ENCODE measurements around the gene USP5. TPM values are rescaled to one million over a fixed set of nuclear protein-coding genes. Genes with fewer than 3 reads are reported as not detected.
"Not testable (repeated sequence)": the region's sequence is repeated elsewhere in the genome, so short reads cannot be mapped to it uniquely, and the experiment has no call there.

Gene USP5
- total RNA-seq, 1 experiment from 2014 or later: 107 TPM

DNA sequence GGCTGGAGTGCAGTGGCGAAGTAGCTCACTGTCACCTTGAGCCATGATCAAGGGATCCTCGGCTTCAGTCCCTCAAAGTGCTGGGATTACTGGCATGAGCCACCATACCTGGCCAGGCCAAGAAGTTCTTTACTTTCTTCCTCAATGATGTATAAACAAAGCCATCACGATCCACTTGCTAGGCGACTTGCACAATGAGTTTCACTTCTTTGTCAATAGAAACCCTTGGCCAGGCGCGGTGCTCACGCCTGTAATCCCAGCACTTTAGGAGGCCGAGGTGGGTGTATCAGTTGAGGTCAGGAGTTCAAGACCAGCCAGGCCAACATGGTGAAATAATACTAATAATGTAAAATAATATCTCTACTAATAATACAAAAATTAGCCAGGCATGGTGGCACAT lies 35.5 kb downstream of the USP5 start:
- no peaks in the 10 kb centered on the region for H3K27me3 ChIP-seq (ENCODE audit: low read length)
- H3F3A ChIP-seq (ENCODE audit: low read length, unreplicated experiment): no peaks in the 10 kb centered on the region
- no peaks in the 10 kb centered on the region for H3K36me3 ChIP-seq (ENCODE audit: low read depth, low read length)
- no peaks in the 10 kb centered on the region for H4K20me1 ChIP-seq (ENCODE audit: low read length)
- H3K4me1 ChIP-seq (ENCODE audit: insufficient read depth, low read length): peaks cover 11% of the 10 kb centered on the region
- no peak overlapping the region for H3K4me3 ChIP-seq (ENCODE audit: low read length)
- no peak for DNase-seq
- H3K9me2 ChIP-seq (replicated peaks; ENCODE audit: low read length): no peaks in the 10 kb centered on the region
- CTCF ChIA-PET: no interaction called here
- no TSS peak for BruUV-seq (replicated peaks)
- intact Hi-C loops (cut with micrococcal nuclease): no loop called here
- POLR2A ChIA-PET (ENCODE audit: unreplicated experiment): interaction anchor here (0.6 kb wide), 1 partner anchor 179 kb away, joined by 4 read pairs; no protein-coding TSS in a partner anchor
- H3K9ac ChIP-seq (ENCODE audit: low read length): no peak overlapping the region
- ATAC-seq: no peak
- H2AFZ ChIP-seq (ENCODE audit: low read length): no peak overlapping the region
- H3K4me2 ChIP-seq (ENCODE audit: low read length): no peak overlapping the region
- H3K27ac ChIP-seq (ENCODE audit: low read length): no peak overlapping the region
- no peaks in the 10 kb centered on the region for H3K9me3 ChIP-seq (ENCODE audit: low read length)
- no peaks in the 10 kb centered on the region for H3K79me2 ChIP-seq (ENCODE audit: low read length)
- TF ChIP-seq EZH2phosphoT487 (IDR thresholded peaks at IDR 0.05; ENCODE audit: borderline replicate concordance, low read length) (no peak), EZH2 (IDR thresholded peaks at IDR 0.05; ENCODE audit: low read length, unreplicated experiment) (no peak)
- TF ChIP-seq, protein P1, sequence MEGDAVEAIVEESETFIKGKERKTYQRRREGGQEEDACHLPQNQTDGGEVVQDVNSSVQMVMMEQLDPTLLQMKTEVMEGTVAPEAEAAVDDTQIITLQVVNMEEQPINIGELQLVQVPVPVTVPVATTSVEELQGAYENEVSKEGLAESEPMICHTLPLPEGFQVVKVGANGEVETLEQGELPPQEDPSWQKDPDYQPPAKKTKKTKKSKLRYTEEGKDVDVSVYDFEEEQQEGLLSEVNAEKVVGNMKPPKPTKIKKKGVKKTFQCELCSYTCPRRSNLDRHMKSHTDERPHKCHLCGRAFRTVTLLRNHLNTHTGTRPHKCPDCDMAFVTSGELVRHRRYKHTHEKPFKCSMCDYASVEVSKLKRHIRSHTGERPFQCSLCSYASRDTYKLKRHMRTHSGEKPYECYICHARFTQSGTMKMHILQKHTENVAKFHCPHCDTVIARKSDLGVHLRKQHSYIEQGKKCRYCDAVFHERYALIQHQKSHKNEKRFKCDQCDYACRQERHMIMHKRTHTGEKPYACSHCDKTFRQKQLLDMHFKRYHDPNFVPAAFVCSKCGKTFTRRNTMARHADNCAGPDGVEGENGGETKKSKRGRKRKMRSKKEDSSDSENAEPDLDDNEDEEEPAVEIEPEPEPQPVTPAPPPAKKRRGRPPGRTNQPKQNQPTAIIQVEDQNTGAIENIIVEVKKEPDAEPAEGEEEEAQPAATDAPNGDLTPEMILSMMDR (conservative IDR thresholded peaks at IDR 0.05; ENCODE audit: low read depth, low read length): no peak

DNA sequence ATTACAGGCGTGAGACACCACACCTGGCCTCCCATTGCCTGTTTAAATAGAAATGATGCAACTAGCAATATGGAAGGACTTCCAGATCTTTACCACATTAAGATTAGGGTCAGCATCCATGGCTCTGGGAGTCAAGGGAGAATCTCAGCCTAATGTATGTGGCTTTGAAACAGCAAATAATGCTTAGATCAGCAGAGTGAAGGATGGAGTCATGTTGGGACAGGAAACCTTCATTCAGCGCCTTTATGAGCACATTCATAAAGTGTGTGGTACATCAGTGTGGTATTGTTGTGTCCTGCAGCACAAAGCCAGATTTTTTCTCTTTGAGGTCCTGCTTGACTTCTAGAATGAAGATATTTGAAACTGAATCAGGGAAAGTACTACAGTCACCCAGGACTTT lies 36.4 kb downstream of the USP5 start:
- no peak overlapping the region for H3K27ac ChIP-seq (ENCODE audit: low read length)
- BruUV-seq (replicated peaks): no TSS peak
- peaks cover 11% of the 10 kb centered on the region for H3K4me1 ChIP-seq (ENCODE audit: insufficient read depth, low read length)

GRCh38 chr12:6888794-6889193 lies 36.8 kb downstream of the USP5 start:
- H3K4me3 ChIP-seq (ENCODE audit: low read length); intact Hi-C loops (cut with micrococcal nuclease); H3K9me2 ChIP-seq (replicated peaks; ENCODE audit: low read length); H3K9me3 ChIP-seq (ENCODE audit: low read length); H3K79me2 ChIP-seq (ENCODE audit: low read length); DNase-seq; POLR2A ChIA-PET (ENCODE audit: unreplicated experiment); H3F3A ChIP-seq (ENCODE audit: low read length, unreplicated experiment); H2AFZ ChIP-seq (ENCODE audit: low read length); H3K9ac ChIP-seq (ENCODE audit: low read length); H3K27ac ChIP-seq (ENCODE audit: low read length); H3K27me3 ChIP-seq (ENCODE audit: low read length); CTCF ChIA-PET; H3K36me3 ChIP-seq (ENCODE audit: low read depth, low read length); ATAC-seq; H4K20me1 ChIP-seq (ENCODE audit: low read length); BruUV-seq (replicated peaks); H3K4me2 ChIP-seq (ENCODE audit: low read length): not testable (repeated sequence)
- peaks cover 11% of the 10 kb centered on the region for H3K4me1 ChIP-seq (ENCODE audit: insufficient read depth, low read length)

More for the DNA sequence above, 36.4 kb downstream of the USP5 start:
- no peak for DNase-seq
- H3K27me3 ChIP-seq (ENCODE audit: low read length): no peaks in the 10 kb centered on the region
- ChIA-PET POLR2A (ENCODE audit: unreplicated experiment) (no interaction called here), CTCF (no interaction called here)
- H2AFZ ChIP-seq (ENCODE audit: low read length): no peak overlapping the region
- H3F3A ChIP-seq (ENCODE audit: low read length, unreplicated experiment): no peaks in the 10 kb centered on the region
- no peaks in the 10 kb centered on the region for H3K9me2 ChIP-seq (replicated peaks; ENCODE audit: low read length)
- intact Hi-C loops (cut with micrococcal nuclease): no loop called here
- no peak for ATAC-seq
- H3K36me3 ChIP-seq (ENCODE audit: low read depth, low read length): no peaks in the 10 kb centered on the region
- no peak overlapping the region for H3K9ac ChIP-seq (ENCODE audit: low read length)
- no peaks in the 10 kb centered on the region for H4K20me1 ChIP-seq (ENCODE audit: low read length)
- no peaks in the 10 kb centered on the region for H3K79me2 ChIP-seq (ENCODE audit: low read length)
- H3K4me2 ChIP-seq (ENCODE audit: low read length): no peak overlapping the region
- no peaks in the 10 kb centered on the region for H3K9me3 ChIP-seq (ENCODE audit: low read length)
- H3K4me3 ChIP-seq (ENCODE audit: low read length): no peak overlapping the region
- no peak for TF ChIP-seq EZH2phosphoT487 (IDR thresholded peaks at IDR 0.05; ENCODE audit: borderline replicate concordance, low read length)
- TF ChIP-seq, protein P1 (conservative IDR thresholded peaks at IDR 0.05; ENCODE audit: low read depth, low read length): no peak

DNA sequence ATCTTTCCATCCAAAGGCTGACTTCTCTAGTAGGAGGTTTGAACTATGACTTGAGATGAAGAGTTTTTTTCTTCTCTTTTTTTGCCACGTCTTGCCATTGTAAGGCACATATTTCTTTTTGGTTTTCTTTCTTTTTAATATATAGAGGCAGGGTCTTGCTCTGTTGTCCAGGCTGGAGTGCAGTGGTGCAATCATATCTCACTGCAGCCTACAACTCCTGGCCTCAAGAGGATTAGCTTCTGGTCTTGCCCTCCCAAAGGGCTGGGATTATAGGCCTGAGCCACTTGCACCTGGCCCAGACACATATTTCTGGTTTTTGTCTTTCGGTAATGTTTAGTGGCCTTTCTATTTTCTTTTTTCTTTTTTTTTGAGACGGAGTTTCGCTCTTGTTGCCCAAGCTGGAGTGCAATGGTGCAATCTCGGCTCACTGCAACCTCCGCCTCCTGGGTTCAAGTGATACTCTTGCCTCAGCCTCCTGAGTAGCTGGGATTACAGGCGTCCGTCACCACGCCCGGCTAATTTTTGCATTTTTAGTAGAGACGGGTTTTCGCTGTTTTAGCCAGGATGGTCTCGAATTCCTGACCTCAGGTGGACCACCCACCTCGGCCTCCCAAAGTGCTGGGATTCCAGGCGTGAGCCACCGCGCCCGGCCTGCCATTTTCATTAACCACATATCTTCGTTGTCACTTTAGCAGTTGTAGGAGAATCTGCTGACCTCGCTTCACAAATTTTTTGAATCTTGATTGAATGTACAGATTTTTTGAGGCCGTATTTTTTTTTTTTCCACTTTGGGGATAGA lies 38.0 kb downstream of the USP5 start:
- Histone ChIP-seq H3K4me1 (ENCODE audit: insufficient read depth, low read length) (peaks cover 11% of the 10 kb centered on the region), H3K4me2 (ENCODE audit: low read length) (peak overlapping the region; percentile 79; the same call in 1 of the 2 replicates), H2AFZ (ENCODE audit: low read length) (peak overlapping the region; percentile 83; the same call in 1 of the 2 replicates), H3K9ac (ENCODE audit: low read length) (peak overlapping the region; percentile 76), H3K27ac (ENCODE audit: low read length) (peak overlapping the region; percentile 91)
- H3K79me2 ChIP-seq (ENCODE audit: low read length); CTCF ChIA-PET; POLR2A ChIA-PET (ENCODE audit: unreplicated experiment); H3K9me3 ChIP-seq (ENCODE audit: low read length); ATAC-seq; intact Hi-C loops (cut with micrococcal nuclease); BruUV-seq (replicated peaks); H3K4me3 ChIP-seq (ENCODE audit: low read length); H3K36me3 ChIP-seq (ENCODE audit: low read depth, low read length); H3K9me2 ChIP-seq (replicated peaks; ENCODE audit: low read length); H4K20me1 ChIP-seq (ENCODE audit: low read length); H3K27me3 ChIP-seq (ENCODE audit: low read length); H3F3A ChIP-seq (ENCODE audit: low read length, unreplicated experiment); DNase-seq: not testable (repeated sequence)

Data from PC-3 (cell line).